Lower lobe of right lung (tissue), 2 donors: ENCODE measurements around the gene SERPINB13. TPM values are rescaled to one million over a fixed set of nuclear protein-coding genes. Genes with fewer than 3 reads are reported as not detected.

Experiments used
- ATAC-seq, 2 donors: fragments of 200-7000 bp; cut with Tn5 transposase; one replicate each; pipeline ENCODE4 v1.9.1; 2020 to 2022; ENCODE audit warnings: mild to moderate bottlenecking in 2 of 2, moderate library complexity in 2 of 2
- DNase-seq: peaks from one replicate; pipeline ENCODE4 v3.0.0-alpha.2; 2020
- H3K27ac ChIP-seq: fragments of 200-600 bp; one replicate; pipeline ENCODE4 v1.8.0; 2022
- H3K27me3 ChIP-seq: fragments of 200-600 bp; one replicate; pipeline ENCODE4 v1.8.0; 2022; ENCODE audit warnings: low read depth
- H3K36me3 ChIP-seq: fragments of 200-600 bp; one replicate; pipeline ENCODE4 v1.8.0; 2022; ENCODE audit warnings: mild to moderate bottlenecking
- H3K4me1 ChIP-seq: fragments of 200-600 bp; one replicate; pipeline ENCODE4 v1.8.0; 2022
- H3K4me3 ChIP-seq: fragments of 200-600 bp; one replicate; pipeline ENCODE4 v1.8.0; 2022; ENCODE audit warnings: mild to moderate bottlenecking
- H3K9me3 ChIP-seq: fragments of 200-600 bp; one replicate; pipeline ENCODE4 v1.8.0; 2022
- intact Hi-C: fragments of 100-400 bp; cut with DNase I; formaldehyde crosslinking; loops from one replicate; pipeline ENCODE4 v1.11.0; 2022
- total RNA-seq: library from RNA; stranded (reverse); fragmentation: NEBNext Ultra II Directional; extraction: Animal tissue kit (Norgen Biotek cat#: 25700); gene quantifications from one replicate; pipeline ENCODE4 v1.2.1, GENCODE V29; 2021
- TF ChIP-seq, protein P1 (sequence below): fragments of 200-600 bp; IDR thresholded peaks from one replicate; pipeline ENCODE4 v1.8.0; 2022; ENCODE audit warnings: antibody characterized with exemption, mild to moderate bottlenecking
- donor health status: DM: no; HTN: yes; CAD: no; lungs with severe emphysema.

SERPINB13 gene
- total RNA-seq, 1 donor from 2014 or later: not detected

DNA sequence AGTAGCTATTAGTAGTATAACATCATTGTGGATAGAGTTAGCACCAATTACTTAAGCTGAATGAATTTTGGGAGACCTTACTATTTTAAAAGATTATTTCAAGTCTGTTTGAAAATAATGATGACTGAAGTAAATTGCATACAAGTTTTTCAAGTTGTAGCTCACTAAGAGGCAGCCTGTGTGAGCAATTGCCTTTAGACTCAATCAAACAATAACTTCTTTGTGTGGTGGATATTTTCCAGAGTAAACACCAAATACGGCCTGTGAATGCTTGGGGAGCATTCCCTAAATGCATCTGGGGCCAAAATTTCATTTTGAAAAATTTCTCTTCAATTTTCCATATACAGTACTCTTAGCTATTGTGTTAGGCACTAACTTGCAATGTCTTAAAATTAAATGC lies 37.1 kb upstream of the SERPINB13 start:
- TF ChIP-seq, protein P1, sequence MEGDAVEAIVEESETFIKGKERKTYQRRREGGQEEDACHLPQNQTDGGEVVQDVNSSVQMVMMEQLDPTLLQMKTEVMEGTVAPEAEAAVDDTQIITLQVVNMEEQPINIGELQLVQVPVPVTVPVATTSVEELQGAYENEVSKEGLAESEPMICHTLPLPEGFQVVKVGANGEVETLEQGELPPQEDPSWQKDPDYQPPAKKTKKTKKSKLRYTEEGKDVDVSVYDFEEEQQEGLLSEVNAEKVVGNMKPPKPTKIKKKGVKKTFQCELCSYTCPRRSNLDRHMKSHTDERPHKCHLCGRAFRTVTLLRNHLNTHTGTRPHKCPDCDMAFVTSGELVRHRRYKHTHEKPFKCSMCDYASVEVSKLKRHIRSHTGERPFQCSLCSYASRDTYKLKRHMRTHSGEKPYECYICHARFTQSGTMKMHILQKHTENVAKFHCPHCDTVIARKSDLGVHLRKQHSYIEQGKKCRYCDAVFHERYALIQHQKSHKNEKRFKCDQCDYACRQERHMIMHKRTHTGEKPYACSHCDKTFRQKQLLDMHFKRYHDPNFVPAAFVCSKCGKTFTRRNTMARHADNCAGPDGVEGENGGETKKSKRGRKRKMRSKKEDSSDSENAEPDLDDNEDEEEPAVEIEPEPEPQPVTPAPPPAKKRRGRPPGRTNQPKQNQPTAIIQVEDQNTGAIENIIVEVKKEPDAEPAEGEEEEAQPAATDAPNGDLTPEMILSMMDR: no peak
- intact Hi-C loops: no loop called here
- H3K4me3 ChIP-seq: no peak overlapping the region
- no peaks in the 10 kb centered on the region for H3K36me3 ChIP-seq
- DNase-seq (no peak), ATAC-seq (no peak)
- H3K4me1 ChIP-seq: peaks cover 13% of the 10 kb centered on the region
- H3K9me3 ChIP-seq: no peaks in the 10 kb centered on the region
- H3K27me3 ChIP-seq: no peaks in the 10 kb centered on the region
- H3K27ac ChIP-seq: no peak overlapping the region

- intact Hi-C loops: no loop called here
- ATAC-seq (no peak), DNase-seq (no peak)
- no peaks in the 10 kb centered on the region for H3K27me3 ChIP-seq
- TF ChIP-seq, protein P1: no peak
- no peak overlapping the region for H3K27ac ChIP-seq
- H3K4me3 ChIP-seq: no peak overlapping the region
- no peaks in the 10 kb centered on the region for H3K36me3 ChIP-seq
- H3K4me1 ChIP-seq: peaks cover 13% of the 10 kb centered on the region
- no peaks in the 10 kb centered on the region for H3K9me3 ChIP-seq
Observed at GRCh38 chr18:63551769-63552168, 35.4 kb upstream of the SERPINB13 start.

DNA sequence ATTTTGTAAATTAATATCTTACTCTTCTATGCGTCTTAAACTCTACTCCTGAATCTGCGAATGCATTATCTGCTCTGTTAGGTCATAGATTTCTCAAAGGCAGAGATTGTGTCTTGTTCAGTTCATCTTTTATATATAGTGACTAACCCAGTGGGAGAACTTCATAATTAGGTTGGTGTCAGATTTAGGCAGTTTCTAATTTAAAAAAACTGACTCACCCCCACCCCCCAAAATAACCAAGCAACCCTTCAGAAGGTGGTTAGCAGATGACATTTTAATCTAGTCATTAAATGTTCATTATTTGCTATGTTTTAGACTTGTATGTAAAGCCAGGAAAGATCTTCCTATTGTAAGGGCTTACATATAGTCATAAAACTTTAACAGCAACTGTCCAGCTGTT lies 34.6 kb upstream of the SERPINB13 start:
- Histone ChIP-seq H3K9me3 (no peaks in the 10 kb centered on the region), H3K36me3 (no peaks in the 10 kb centered on the region), H3K4me3 (no peak overlapping the region), H3K4me1 (peaks cover 13% of the 10 kb centered on the region), H3K27me3 (no peaks in the 10 kb centered on the region), H3K27ac (no peak overlapping the region)
- TF ChIP-seq, protein P1: no peak
- intact Hi-C loops: no loop called here
- DNase-seq (no peak), ATAC-seq (no peak)

- no peaks in the 10 kb centered on the region for H3K9me3 ChIP-seq
- intact Hi-C loops: no loop called here
- ATAC-seq (peak; percentile 93 to 95), DNase-seq (no peak)
- TF ChIP-seq, protein P1: no peak
- peaks cover 13% of the 10 kb centered on the region for H3K4me1 ChIP-seq
- H3K36me3 ChIP-seq: no peaks in the 10 kb centered on the region
- no peak overlapping the region for H3K27ac ChIP-seq
- no peak overlapping the region for H3K4me3 ChIP-seq
- no peaks in the 10 kb centered on the region for H3K27me3 ChIP-seq
Observed at GRCh38 chr18:63553081-63553480, 34.1 kb upstream of the SERPINB13 start.

DNA sequence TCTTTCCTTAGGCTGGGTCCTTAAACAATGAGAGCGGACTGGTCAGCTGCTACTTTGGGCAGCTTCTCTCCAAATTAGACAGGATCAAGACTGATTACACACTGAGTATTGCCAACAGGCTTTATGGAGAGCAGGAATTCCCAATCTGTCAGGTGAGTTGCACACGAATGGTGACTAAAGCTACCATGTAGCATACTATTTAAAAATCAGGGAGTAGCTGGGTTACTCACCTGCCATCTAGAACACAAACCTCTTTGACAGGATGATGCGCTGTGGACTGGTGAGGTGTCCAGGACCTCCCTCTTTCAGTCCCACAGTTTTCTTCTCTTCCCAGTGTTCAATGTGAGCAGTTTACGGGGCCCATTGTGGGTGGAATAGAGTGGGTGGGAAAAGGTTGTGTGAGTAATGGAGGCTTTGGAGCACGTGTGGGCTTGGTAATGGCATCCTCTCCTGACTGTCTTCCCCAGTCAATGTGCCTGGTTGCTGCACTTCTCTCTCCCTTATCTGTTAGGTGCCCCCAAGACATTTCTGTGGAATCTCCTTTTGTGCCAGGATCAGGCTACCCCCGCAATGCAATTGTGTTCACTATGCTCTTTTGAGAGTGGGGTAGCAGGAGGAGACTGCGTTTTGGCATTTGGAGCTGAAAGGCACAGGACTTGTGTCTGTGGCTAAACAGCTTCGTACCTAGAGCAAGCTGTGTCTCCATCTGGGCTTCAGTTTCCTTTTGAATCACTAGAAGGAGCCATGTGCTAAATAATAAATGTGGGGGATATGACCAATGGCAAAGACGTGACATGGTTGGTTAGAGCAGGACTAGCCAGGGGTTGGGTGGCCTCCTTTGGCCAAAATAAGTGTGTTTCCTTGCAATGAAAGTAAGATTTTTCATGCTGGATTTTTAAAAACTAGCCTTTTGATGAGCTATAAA lies 27.3 kb upstream of the SERPINB13 start:
- Histone ChIP-seq H3K9me3 (no peaks in the 10 kb centered on the region), H3K27me3 (no peaks in the 10 kb centered on the region), H3K4me3 (no peak overlapping the region), H3K4me1 (no peaks in the 10 kb centered on the region), H3K27ac (no peak overlapping the region), H3K36me3 (no peaks in the 10 kb centered on the region)
- intact Hi-C loops: no loop called here
- DNase-seq (no peak), ATAC-seq (no peak)
- TF ChIP-seq, protein P1: no peak
